NCI-H146 (cell line): Measurements from ENCODE around the gene PCNT.
"Not testable (repeated sequence)": the region's sequence is repeated elsewhere in the genome, so short reads cannot be mapped to it uniquely, and the experiment has no call there.

Experiments
- DNase-seq: peaks from one replicate; lab custom pipeline; 2025; lab: John Stamatoyannopoulos, UW

Gene PCNT

GRCh38 chr21:46304437-46304836 is 19.5 kb upstream of the PCNT start:
- DNase-seq: no peak

- DNase-seq: no peak
Observed at GRCh38 chr21:46304955-46305354, 19.0 kb upstream of the PCNT start.

GRCh38 chr21:46307625-46308024 is 16.3 kb upstream of the PCNT start:
- no peak for DNase-seq

- no peak for DNase-seq
Observed at GRCh38 chr21:46308431-46308830, 15.5 kb upstream of the PCNT start.

- DNase-seq: not testable (repeated sequence)
Observed at GRCh38 chr21:46310260-46310659, 13.7 kb upstream of the PCNT start.

DNA sequence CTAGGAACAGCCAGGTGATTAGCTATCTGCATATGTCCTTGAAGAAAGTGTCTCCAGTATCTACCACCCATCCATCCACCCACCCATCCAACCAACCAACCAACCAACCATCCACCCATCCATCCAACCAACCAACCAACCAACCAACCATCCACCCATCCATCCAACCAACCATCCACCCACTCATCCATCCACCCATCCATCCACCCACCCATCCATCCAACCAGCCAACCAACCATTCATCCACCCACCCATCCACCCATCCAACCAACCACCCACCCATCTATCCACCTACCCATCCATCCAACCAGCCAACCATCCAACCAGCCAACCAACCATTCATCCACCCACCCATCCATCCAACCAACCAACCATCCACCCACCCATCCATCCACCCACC is 12.4 kb upstream of the PCNT start:
- no peak for DNase-seq

- DNase-seq: no peak
Observed at GRCh38 chr21:46312949-46313348, 11.0 kb upstream of the PCNT start.

GRCh38 chr21:46314441-46315020 is 9.4 kb upstream of the PCNT start:
- no peak for DNase-seq

GRCh38 chr21:46316708-46317324 is 7.1 kb upstream of the PCNT start:
- no peak for DNase-seq

DNA sequence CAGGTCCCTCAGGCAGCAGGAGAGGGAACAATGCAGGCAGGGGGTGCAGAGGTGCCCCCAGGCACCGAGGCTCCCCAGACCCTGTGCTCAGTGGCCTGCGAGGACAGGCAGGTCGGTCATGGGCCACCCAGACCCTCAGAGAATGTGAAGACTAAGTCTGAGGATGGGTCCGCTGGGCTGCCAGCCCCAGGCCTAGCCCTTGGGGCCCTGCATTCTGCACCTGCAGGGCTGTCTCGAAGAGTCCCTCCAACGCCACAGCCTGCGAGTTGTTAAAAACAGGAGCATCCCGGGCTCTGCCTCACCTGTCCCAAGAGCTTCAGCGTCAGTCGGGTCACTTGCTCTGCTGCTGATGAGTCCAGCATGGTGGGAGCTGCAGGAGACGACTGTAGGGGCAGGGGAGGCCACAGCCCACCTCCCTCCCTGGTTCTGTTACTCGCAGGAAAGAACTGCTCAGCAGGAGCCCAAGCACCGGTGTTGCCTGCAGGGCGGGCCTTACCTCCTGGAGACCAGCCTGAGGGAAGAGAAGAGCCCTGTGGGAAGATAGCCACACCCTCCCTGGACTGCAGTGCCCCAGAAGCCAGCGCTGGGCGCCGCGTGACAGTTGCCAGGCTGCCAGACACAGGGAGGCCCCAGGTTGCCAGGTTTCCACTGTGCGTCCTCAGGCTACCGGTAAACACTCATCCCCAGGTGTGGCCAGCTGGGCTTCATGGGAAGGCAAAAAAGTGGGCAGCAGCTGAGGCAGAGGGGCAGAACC is 6.1 kb upstream of the PCNT start:
- peak; percentile 90 for DNase-seq

- DNase-seq: no peak
Observed at GRCh38 chr21:46318464-46318845, 5.5 kb upstream of the PCNT start.

GRCh38 chr21:46319186-46319585 is 4.8 kb upstream of the PCNT start:
- no peak for DNase-seq

- no peak for DNase-seq
Observed at GRCh38 chr21:46320331-46320801, 3.6 kb upstream of the PCNT start.

DNA sequence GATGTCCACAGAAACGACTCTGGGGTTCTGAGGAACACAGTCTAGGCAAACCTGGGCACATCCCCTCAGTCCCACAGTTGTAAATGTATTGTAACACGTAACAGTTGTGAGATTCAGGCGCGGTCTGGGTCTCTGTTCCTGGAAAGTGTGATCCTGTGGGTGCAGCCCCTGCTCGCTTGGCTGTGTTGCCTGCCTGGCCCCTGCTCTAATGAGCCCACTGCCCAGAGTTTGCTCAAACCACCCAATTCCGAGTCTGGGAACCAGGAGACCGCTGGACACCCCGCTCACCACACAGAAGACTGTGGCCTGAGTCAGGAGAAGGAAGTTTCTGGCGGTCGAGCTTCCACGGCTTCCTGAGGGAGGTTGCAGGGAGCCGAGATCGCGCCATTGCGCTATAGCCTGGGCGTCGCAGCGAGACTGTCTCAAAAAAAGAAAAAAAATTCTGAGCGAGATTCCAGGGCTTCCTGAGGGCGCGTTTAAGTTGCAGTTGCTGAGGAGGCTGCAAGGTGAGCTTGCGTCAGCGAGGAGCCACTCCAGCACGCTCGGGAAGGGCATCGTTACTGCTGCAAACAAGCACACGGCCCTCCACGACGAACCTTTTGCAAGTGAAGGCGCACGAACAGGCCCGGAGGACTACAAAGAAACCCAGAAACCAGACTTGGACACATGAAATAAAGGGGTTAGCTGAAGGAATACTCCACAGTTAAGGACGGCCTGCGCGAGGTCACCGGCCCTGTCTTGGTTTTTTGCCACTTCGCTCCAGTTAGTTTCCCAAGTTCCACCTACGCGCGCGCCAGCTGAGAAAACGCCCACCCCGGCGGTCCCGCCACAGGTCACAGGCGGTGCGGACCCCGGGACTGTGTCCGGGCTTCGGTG is 1.4 kb upstream of the PCNT start:
- DNase-seq: peak; percentile 26

DNA sequence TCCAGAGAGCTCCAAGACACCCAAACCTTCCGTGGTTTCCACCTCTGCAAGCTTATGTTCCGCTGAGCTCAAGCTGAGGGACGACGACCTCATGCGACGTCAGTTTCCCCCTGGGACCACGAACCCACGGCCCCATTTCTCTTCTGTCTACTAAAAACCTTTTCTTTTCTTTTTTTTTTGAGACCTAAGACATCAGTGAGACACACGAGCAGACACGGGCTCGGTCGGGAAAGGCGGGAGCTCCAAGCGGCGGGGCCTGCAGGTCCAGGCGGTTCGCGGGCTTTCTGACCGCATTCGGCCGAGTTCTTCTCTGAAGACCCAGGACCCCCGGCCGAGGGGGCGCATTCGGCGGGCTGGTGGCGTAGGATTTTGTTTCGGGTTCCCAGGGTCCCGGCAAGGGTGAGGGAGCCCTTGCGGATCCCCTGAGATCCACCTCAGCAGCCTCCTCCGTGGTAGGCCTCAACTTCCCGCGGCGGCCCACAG is 688 bp upstream of the PCNT start:
- peak; percentile 25 for DNase-seq

- DNase-seq: peak; percentile 72
Observed at GRCh38 chr21:46324390-46325072, 575 bp downstream of the PCNT start.

- DNase-seq: peak; percentile 46
Observed at GRCh38 chr21:46325073-46325912, 1.3 kb downstream of the PCNT start.

GRCh38 chr21:46326110-46326703 is 2.3 kb downstream of the PCNT start:
- peak; percentile 64 for DNase-seq

DNA sequence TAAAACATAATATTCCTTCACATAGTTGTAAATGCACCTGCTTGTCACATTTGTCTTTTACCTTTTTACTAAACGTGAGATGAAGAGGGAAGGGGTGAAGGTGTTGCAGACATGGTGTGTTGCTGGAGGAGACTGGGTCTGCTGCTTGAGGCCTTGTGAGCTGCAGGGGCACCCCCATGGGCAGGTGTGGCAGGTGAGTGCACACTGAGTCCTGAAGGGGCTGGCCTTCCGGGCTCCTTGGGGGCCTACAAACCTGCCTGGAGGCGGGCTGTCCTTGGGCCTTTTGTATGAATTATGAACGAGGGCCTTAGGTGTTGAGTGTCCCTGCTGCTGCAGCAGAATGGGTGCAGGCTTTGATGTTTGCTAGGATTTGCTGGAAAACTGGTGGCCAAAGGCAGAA is 3.8 kb downstream of the PCNT start:
- DNase-seq: no peak

- no peak for DNase-seq
Observed at GRCh38 chr21:46328151-46328550, 4.2 kb downstream of the PCNT start.
